ENCODE data around the gene NEU3. TPM values are rescaled to one million over a fixed set of nuclear protein-coding genes. Genes with fewer than 3 reads are reported as not detected.

NEU3 gene
- total and polyA plus RNA-seq, 2 of the 13 experiments (the other 11 are each of a cell fraction or from before 2014, with no cell fraction given): 6.3 to 15.3 TPM

DNA sequence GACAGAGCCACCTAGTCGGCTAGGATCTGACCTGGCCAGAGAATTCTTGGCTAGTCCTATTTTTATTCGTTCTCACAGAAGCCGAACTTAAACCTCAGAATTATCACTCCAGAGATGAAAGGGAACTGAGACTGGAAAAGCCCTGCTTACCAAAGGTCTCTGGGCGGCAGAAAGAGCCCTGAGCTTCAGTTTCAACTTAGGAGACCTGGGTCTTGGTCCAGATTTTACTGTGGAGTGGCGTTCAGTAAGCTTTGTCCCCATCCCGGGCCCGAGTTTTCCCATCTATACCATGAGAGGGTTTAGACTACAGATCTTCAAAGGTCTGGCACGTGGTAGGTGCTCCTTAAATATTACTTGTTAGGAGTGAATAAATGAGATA is 516 bp downstream of the NEU3 start:
- no peak for DNase-seq (ENCODE audit: low spot score)
- TF ChIP-seq, protein P1, sequence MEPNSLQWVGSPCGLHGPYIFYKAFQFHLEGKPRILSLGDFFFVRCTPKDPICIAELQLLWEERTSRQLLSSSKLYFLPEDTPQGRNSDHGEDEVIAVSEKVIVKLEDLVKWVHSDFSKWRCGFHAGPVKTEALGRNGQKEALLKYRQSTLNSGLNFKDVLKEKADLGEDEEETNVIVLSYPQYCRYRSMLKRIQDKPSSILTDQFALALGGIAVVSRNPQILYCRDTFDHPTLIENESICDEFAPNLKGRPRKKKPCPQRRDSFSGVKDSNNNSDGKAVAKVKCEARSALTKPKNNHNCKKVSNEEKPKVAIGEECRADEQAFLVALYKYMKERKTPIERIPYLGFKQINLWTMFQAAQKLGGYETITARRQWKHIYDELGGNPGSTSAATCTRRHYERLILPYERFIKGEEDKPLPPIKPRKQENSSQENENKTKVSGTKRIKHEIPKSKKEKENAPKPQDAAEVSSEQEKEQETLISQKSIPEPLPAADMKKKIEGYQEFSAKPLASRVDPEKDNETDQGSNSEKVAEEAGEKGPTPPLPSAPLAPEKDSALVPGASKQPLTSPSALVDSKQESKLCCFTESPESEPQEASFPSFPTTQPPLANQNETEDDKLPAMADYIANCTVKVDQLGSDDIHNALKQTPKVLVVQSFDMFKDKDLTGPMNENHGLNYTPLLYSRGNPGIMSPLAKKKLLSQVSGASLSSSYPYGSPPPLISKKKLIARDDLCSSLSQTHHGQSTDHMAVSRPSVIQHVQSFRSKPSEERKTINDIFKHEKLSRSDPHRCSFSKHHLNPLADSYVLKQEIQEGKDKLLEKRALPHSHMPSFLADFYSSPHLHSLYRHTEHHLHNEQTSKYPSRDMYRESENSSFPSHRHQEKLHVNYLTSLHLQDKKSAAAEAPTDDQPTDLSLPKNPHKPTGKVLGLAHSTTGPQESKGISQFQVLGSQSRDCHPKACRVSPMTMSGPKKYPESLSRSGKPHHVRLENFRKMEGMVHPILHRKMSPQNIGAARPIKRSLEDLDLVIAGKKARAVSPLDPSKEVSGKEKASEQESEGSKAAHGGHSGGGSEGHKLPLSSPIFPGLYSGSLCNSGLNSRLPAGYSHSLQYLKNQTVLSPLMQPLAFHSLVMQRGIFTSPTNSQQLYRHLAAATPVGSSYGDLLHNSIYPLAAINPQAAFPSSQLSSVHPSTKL (CRISPR knock-in tag; IDR thresholded peaks at IDR 0.05): no peak
- TF ChIP-seq, protein P2, sequence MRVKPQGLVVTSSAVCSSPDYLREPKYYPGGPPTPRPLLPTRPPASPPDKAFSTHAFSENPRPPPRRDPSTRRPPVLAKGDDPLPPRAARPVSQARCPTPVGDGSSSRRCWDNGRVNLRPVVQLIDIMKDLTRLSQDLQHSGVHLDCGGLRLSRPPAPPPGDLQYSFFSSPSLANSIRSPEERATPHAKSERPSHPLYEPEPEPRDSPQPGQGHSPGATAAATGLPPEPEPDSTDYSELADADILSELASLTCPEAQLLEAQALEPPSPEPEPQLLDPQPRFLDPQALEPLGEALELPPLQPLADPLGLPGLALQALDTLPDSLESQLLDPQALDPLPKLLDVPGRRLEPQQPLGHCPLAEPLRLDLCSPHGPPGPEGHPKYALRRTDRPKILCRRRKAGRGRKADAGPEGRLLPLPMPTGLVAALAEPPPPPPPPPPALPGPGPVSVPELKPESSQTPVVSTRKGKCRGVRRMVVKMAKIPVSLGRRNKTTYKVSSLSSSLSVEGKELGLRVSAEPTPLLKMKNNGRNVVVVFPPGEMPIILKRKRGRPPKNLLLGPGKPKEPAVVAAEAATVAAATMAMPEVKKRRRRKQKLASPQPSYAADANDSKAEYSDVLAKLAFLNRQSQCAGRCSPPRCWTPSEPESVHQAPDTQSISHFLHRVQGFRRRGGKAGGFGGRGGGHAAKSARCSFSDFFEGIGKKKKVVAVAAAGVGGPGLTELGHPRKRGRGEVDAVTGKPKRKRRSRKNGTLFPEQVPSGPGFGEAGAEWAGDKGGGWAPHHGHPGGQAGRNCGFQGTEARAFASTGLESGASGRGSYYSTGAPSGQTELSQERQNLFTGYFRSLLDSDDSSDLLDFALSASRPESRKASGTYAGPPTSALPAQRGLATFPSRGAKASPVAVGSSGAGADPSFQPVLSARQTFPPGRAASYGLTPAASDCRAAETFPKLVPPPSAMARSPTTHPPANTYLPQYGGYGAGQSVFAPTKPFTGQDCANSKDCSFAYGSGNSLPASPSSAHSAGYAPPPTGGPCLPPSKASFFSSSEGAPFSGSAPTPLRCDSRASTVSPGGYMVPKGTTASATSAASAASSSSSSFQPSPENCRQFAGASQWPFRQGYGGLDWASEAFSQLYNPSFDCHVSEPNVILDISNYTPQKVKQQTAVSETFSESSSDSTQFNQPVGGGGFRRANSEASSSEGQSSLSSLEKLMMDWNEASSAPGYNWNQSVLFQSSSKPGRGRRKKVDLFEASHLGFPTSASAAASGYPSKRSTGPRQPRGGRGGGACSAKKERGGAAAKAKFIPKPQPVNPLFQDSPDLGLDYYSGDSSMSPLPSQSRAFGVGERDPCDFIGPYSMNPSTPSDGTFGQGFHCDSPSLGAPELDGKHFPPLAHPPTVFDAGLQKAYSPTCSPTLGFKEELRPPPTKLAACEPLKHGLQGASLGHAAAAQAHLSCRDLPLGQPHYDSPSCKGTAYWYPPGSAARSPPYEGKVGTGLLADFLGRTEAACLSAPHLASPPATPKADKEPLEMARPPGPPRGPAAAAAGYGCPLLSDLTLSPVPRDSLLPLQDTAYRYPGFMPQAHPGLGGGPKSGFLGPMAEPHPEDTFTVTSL (CRISPR knock-in tag; IDR thresholded peaks at IDR 0.05; ENCODE audit: borderline replicate concordance): no peak
- TF ChIP-seq ZNF678 (CRISPR knock-in tag; IDR thresholded peaks at IDR 0.05) (no peak), ZNF30 (CRISPR knock-in tag; IDR thresholded peaks at IDR 0.05) (no peak), ZNF10 (CRISPR knock-in tag; IDR thresholded peaks at IDR 0.05; ENCODE audit: borderline replicate concordance, low read depth) (no peak), YEATS4 (CRISPR knock-in tag; IDR thresholded peaks at IDR 0.05; ENCODE audit: borderline replicate concordance) (0 out of 2 replicates have a peak, but pooled peaks have one; percentile 9), KLF13 (CRISPR knock-in tag; IDR thresholded peaks at IDR 0.05) (no peak), FOSL2 (CRISPR knock-in tag; IDR thresholded peaks at IDR 0.05) (no peak), KDM6A (CRISPR knock-in tag; IDR thresholded peaks at IDR 0.05; ENCODE audit: low read depth) (no peak)
- TF ChIP-seq, protein P3, sequence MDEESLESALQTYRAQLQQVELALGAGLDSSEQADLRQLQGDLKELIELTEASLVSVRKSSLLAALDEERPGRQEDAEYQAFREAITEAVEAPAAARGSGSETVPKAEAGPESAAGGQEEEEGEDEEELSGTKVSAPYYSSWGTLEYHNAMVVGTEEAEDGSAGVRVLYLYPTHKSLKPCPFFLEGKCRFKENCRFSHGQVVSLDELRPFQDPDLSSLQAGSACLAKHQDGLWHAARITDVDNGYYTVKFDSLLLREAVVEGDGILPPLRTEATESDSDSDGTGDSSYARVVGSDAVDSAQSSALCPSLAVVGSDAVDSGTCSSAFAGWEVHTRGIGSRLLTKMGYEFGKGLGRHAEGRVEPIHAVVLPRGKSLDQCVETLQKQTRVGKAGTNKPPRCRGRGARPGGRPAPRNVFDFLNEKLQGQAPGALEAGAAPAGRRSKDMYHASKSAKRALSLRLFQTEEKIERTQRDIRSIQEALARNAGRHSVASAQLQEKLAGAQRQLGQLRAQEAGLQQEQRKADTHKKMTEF (CRISPR knock-in tag; IDR thresholded peaks at IDR 0.05): 0 out of 2 replicates have a peak, but pooled peaks have one; percentile 1
- TF ChIP-seq, protein P4, sequence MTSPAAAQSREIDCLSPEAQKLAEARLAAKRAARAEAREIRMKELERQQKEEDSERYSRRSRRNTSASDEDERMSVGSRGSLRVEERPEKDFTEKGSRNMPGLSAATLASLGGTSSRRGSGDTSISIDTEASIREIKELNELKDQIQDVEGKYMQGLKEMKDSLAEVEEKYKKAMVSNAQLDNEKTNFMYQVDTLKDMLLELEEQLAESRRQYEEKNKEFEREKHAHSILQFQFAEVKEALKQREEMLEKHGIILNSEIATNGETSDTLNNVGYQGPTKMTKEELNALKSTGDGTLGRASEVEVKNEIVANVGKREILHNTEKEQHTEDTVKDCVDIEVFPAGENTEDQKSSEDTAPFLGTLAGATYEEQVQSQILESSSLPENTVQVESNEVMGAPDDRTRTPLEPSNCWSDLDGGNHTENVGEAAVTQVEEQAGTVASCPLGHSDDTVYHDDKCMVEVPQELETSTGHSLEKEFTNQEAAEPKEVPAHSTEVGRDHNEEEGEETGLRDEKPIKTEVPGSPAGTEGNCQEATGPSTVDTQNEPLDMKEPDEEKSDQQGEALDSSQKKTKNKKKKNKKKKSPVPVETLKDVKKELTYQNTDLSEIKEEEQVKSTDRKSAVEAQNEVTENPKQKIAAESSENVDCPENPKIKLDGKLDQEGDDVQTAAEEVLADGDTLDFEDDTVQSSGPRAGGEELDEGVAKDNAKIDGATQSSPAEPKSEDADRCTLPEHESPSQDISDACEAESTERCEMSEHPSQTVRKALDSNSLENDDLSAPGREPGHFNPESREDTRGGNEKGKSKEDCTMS (CRISPR knock-in tag; conservative IDR thresholded peaks at IDR 0.05): no peak

More for the DNA sequence above, 516 bp downstream of the NEU3 start:
- BruUV-seq (replicated peaks): no TSS peak
- no peaks in the 10 kb centered on the region for H4K20me1 ChIP-seq (ENCODE audit: insufficient read depth, low read length)
- intact Hi-C loops (cut with micrococcal nuclease; ENCODE audit: unreplicated experiment) (no loop called here), in situ Hi-C loops (cut with HindIII; ENCODE audit: extremely low pct_ligation_motif_present, low pct_unique_long_range_greater_than_20kb) (no loop called here)
- H3K27ac ChIP-seq (ENCODE audit: extremely low read length, insufficient read depth, low read length): peak overlapping the region; percentile 77
- H3K4me1 ChIP-seq (ENCODE audit: insufficient read depth, low read length): peaks cover 33% of the 10 kb centered on the region
- ATAC-seq (peak; percentile 19), FAIRE-seq (no peak)
- no peaks in the 10 kb centered on the region for H3K9me3 ChIP-seq (ENCODE audit: low read length)
- CTCF ChIA-PET (ENCODE audit: low intra/inter-chr PET ratio, low total read pairs): no interaction called here
- peak overlapping the region; percentile 83 for H3K9ac ChIP-seq (ENCODE audit: insufficient read depth, low read depth, low read length)
- 1% methylated on average over 8 of the region's 8 CpGs for WGBS (ENCODE audit: low lambda C conversion rate)
- H3K79me2 ChIP-seq (ENCODE audit: insufficient read depth, low read length): peaks cover 21% of the 10 kb centered on the region
- H2AFZ ChIP-seq (ENCODE audit: low read length): peak overlapping the region; percentile 66
- H3K4me2 ChIP-seq (ENCODE audit: low read depth, low read length): peak overlapping the region; percentile 73
- H3K27me3 ChIP-seq (ENCODE audit: control insufficient read depth in 1 of 2, insufficient read depth in 2 of 2, low read length in 2 of 2): no peaks in the 10 kb centered on the region
- H3K36me3 ChIP-seq (replicated peaks in 1 of 2; ENCODE audit: control insufficient read depth in 1 of 2, insufficient read depth in 2 of 2, low read length in 2 of 2): peaks cover 0 to under 1% of the 10 kb centered on the region in 2 experiments; a peak in 1 of 5 replicates
- H3K4me3 ChIP-seq (replicated peaks in 1 of 3; ENCODE audit: insufficient read depth in 1 of 3, low read depth in 2 of 3, low read length in 3 of 3): peak overlapping the region; percentile 76 to 78 (median 78)
- POLR2A ChIA-PET: interaction anchor here (0.8 to 1.8 kb wide), 10 partner anchors 9 to 818 kb away, joined by 3 to 8 read pairs (median 4); partner anchors contain the start of genes C2CD3, PPME1, SPCS2 and XRRA1
